HK-2 (cell line): ENCODE results near the gene AMOTL2.

Experiments
- DNase-seq: peaks from one replicate; pipeline ENCODE4 v3.0.0-alpha.2; 2018; ENCODE audit not compliant: unreplicated experiment

AMOTL2 gene

GRCh38 chr3:134334231-134334900, 39.9 kb downstream of the AMOTL2 start:
- peak; percentile 20 for DNase-seq

GRCh38 chr3:134333522-134334181, 40.6 kb downstream of the AMOTL2 start:
- DNase-seq: peak; percentile 30

- DNase-seq: no peak
Observed at GRCh38 chr3:134332344-134332743, 41.9 kb downstream of the AMOTL2 start.

GRCh38 chr3:134331811-134332199, 42.4 kb downstream of the AMOTL2 start:
- no peak for DNase-seq

- peak; percentile 36 for DNase-seq
Observed at GRCh38 chr3:134330883-134331810, 43.1 kb downstream of the AMOTL2 start.

DNA sequence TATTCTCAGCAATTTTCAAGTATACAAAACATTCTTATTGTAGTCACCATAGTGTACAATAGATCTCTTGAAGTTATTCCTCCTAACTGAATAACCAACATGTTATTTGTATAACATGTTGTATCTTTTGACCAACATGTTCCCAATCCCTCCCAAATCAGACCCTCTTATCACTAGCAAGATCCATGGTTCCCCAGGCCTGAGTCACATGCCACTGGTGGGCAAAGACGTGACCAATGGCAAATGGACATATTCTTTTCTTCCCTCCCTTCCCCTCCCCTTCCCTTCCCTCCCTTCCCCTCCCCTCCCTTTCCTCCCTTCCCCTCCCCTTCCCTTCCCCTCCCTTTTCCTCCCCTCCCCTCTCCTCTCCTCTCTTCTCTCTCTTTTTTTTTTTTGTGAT, 45.4 kb downstream of the AMOTL2 start:
- DNase-seq: no peak

GRCh38 chr3:134328147-134328591, 46.1 kb downstream of the AMOTL2 start:
- peak; percentile 82 for DNase-seq

DNA sequence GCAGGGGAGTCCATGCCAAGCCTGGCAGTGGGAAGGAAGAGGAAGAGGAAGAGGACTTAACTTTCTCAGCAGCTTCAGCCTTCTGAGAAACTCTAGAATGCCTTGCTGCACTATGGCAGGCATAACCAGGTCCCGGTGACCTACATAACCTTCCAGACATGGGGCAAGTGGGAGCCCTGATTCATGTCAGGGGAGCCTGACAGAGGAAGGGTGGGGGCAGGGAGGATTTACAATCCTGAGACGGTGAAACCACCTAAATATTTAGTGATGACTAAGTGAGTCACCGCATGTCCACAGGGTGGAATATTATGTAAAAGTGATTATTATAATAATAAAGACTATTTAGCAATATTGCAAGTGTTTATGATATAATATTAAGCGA, 46.7 kb downstream of the AMOTL2 start:
- DNase-seq: peak; percentile 85

- DNase-seq: peak; percentile 93
Observed at GRCh38 chr3:134326760-134327593, 47.3 kb downstream of the AMOTL2 start.

DNA sequence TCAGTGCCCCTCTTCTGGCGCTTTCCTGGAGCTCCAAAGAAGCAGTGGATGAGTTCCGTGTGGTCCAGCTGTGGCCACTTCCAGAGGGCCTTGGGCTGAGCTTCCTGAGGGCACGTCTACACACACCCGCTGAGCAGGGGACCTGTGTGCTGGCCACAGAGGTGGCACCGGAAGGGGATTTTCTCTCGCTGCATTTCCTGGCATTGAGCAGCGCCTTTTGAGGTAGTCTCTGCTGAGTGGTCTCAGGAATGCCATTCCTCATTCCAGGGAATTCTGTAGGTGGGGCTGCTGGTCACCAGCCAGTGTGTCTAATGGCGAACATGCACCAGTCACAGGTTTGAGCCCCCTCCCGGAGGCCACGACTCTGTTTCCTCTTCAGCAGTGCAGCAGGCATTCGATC, 48.1 kb downstream of the AMOTL2 start:
- peak; percentile 91 for DNase-seq

GRCh38 chr3:134325706-134326105, 48.5 kb downstream of the AMOTL2 start:
- peak; percentile 35 for DNase-seq

DNA sequence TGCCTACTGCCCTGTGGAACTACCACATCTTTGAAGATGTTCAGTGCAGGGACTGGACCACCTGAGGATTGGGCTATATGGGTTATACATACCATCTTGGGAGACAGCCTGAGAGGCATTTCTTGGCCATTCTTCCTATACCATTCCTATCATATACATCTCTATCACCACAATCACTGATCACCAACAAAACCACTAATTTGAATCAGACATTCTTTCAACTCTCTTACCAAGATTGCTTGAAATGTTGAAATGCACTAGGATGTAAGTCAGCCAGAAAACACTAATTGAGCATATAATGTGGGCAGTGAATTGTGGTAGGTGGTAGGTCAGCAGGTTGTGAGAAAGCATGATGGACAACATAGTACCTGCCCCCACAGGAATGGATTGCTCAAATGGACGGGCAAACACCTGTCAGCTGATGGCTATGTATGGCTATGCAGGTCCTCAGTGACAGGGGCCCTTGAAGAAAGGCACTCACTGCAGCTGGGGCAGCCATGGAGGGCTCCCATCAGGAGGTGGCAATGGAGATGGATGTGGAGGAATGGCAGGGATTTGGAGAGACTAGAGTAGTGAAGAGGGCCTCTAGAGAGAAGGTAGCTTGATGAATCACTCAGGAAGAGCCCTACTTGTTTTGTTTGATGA, 49.1 kb downstream of the AMOTL2 start:
- DNase-seq: no peak

- no peak for DNase-seq
Observed at GRCh38 chr3:134323966-134324962, 50.0 kb downstream of the AMOTL2 start.

DNA sequence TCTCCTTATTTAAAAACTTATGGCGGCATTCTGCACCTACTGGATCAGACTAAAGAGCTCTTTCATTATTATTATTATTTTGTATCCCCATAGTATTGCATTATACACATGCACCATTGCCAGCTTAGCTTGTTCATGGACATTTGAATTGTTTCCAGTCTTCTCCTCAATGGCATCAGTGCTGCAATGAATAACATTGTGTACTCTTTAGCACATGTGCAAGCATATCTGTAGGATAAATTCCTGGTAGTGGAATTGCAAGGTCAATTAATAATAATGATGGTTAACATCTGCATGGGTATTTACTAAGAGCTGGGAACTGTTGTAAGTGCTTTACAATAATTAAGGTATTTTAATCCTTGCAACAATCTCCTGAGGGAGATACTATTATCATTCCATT, 52.0 kb downstream of the AMOTL2 start:
- DNase-seq: no peak

DNA sequence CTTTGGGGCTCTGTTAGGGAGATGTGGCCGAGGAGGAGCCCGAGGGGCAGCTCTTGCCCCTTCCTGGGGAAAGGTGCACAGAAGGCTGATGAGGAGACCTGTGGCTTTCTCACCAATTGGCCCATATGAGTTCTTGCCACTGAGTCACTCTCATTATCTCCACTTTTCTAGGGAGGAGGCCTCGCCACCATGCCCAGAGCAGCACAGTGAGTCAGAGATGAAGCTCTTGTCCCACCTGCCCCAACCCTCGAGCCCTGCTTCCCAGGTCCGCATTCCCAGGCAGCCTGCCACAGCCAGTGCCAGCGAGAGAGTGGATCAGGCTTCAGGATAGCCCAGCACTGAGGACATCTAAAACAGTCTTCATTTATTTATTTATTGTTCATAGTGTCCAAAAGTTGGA, 53.5 kb downstream of the AMOTL2 start:
- peak; percentile 82 for DNase-seq

DNA sequence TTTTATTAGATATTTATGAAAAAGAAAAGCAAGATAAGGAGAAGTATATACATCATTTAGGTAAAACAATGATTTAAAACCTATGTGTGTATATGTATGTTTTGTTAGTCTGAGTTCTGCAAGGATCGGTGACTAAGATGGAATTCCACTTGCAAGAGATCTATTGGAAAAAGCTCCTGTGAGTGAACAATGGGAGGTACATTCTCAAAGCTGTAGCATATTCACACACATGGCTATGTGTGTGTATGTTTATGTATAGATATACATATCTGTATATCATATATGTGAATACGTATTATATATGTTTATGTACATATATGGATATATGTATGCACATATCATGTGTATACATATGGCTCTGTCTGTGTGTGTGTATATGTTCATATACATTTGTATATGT, 54.3 kb downstream of the AMOTL2 start:
- DNase-seq: no peak

DNA sequence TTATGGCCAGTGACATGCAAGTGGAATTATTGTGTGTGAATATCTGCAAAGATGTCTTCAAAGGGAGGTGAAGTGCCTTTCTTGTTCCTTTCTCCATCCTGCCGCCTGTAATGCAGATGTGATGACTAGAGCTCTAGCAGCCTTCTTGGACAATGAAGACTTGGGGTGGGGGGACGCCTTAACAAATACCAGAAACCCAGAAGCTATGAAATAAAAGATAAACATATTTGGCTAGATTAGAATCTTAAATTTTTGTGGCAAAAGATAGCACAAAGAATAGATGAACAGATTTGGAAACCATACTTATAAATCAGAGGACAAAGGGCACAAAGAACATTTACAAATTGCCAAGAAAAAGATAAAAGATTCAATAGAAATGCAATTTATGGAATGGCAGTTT, 56.1 kb downstream of the AMOTL2 start:
- DNase-seq: no peak

DNA sequence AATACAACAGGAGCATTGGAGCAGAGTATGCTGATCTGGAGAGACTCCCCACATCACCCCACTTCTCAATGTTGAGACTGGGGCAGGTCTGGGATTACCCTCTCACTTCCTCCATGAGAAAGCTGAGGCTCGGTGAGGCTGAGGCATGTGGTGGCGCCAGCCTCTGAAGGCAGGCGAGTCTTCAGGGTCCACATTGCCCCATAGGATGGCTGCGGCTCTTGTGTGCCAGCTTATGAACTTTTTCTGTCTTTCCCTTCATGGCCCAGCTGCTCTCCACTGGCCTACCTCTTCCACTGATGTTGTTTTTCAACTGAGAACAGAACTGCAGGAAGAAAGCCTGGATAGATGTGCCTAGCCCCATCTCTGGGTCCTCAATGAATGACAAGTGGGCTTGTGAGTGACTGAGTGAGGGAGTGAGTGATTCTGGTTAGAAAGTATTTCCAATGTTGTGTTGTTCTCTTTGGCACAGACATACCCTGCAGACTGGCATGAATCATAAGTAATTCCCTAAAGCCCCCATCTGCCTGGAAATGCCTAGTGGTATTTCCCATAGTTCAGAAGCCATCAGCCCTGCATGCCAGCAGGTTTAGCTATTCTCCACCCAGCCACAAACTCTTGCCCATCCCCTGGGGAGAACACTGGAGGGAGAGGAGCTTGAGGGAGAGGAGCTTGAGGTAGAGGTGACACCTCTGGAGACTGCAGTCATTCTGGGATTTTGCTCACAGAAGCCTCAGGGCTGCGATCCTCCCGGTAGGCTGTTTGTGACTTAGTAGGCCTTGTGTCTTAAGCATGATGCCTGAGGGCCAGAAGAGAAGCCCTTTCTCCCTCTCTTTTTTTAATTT, 56.9 kb downstream of the AMOTL2 start:
- peak; percentile 74 for DNase-seq
